Measurements from ENCODE around the gene TM2D3. TPM values are rescaled to one million over a fixed set of nuclear protein-coding genes. Genes with fewer than 3 reads are reported as not detected.

TM2D3 gene
- total RNA-seq, 1 experiment from 2014 or later = 37.5 TPM

- DNase-seq (ENCODE audit: low read depth) = no peak
Observed at GRCh38 chr15:101607108-101607507, 45.1 kb downstream of the TM2D3 start.

GRCh38 chr15:101604124-101604874 is 47.9 kb downstream of the TM2D3 start:
- DNase-seq (ENCODE audit: low read depth) = no peak

GRCh38 chr15:101602801-101603200 is 49.4 kb downstream of the TM2D3 start:
- DNase-seq (ENCODE audit: low read depth) = no peak

GRCh38 chr15:101600035-101600434 is 52.1 kb downstream of the TM2D3 start:
- DNase-seq (ENCODE audit: low read depth) = no peak

- DNase-seq (ENCODE audit: low read depth) = no peak
Observed at GRCh38 chr15:101599091-101599490, 53.1 kb downstream of the TM2D3 start.

- DNase-seq (ENCODE audit: low read depth) = no peak
Observed at GRCh38 chr15:101597360-101597928, 54.7 kb downstream of the TM2D3 start.

GRCh38 chr15:101596633-101597032 is 55.5 kb downstream of the TM2D3 start:
- no peak for DNase-seq (ENCODE audit: low read depth)

Other genes starting within 250 kb of the TM2D3 start
- 0.13 and 0.52 TPM in 2 replicates for gene PCSK6, start 162.7 kb downstream of the TM2D3 start, total RNA-seq (2014; rRNA removed)
- gene TARS3, start 72.1 kb upstream of the TM2D3 start, total RNA-seq (2014; rRNA removed) = 7.4 and 9.5 TPM in 2 replicates
- gene OR4F6, start 151.1 kb upstream of the TM2D3 start, total RNA-seq (2014; rRNA removed) = not detected in 2 replicates
- not detected in 2 replicates for gene OR4F15, start 159.8 kb upstream of the TM2D3 start, total RNA-seq (2014; rRNA removed)

All from LHCN-M2 (cell line).